Stimulated activated CD4-positive, alpha-beta T cell treated with anti-CD3 and anti-CD28 coated beads, Interleukin-15, amount 100 ng/mL, for 24 hours (primary cell): ENCODE data around the gene PKD1.

Source experiments
- DNase-seq: peaks from one replicate; pipeline ENCODE4 v3.0.0-alpha.2; 2020

The PKD1 gene

DNA sequence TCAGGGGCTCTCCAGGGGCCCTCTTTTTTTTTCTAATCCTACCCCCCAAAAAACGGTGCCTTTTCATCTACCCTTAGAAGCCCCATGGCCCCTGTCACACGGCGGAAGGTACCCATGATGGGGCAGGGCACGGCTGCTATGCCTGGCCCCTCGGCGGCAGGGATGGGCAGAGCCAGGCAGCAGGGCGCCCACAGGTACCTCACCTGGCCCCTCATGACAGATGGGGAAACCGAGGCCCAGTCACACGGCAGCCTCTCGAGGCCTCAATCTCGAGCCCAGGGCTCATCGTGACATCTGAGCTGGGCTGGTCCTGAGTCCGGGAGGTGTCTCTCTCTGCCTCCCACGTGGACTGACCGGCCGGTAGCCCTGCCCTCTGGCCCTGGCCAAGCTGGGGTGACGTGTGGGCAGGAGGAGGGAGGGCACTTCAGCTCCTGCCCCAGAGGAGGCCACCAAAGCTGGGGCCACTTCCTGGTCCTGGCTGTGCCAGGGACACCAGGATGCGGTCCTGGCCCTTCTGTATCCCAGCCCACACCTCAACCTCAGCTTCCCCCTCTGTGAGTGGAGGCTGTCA, 31.5 kb upstream of the PKD1 start:
- no peak for DNase-seq

- no peak for DNase-seq
Measured at GRCh38 chr16:2166263-2167067, 30.8 kb upstream of the PKD1 start.

DNA sequence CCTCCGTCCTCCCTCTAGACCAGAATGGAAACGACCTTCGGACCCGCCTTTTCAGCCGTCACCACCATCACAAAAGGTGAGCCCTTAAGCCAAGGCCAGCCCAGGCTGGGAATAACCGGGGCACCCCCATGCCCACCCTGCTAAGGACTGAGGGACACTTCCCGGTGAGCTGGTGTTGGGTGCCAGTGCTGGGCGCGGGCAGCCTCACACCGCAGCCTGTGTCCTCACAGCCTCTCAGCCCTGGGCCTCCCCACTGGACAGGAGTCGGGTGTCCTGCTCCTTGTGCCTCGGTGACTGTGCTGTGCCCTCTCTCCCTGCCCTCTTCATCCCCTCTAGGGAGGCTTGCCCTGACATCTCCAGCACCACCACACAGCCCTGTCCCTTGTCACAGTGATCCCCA, 30.2 kb upstream of the PKD1 start:
- no peak for DNase-seq

DNA sequence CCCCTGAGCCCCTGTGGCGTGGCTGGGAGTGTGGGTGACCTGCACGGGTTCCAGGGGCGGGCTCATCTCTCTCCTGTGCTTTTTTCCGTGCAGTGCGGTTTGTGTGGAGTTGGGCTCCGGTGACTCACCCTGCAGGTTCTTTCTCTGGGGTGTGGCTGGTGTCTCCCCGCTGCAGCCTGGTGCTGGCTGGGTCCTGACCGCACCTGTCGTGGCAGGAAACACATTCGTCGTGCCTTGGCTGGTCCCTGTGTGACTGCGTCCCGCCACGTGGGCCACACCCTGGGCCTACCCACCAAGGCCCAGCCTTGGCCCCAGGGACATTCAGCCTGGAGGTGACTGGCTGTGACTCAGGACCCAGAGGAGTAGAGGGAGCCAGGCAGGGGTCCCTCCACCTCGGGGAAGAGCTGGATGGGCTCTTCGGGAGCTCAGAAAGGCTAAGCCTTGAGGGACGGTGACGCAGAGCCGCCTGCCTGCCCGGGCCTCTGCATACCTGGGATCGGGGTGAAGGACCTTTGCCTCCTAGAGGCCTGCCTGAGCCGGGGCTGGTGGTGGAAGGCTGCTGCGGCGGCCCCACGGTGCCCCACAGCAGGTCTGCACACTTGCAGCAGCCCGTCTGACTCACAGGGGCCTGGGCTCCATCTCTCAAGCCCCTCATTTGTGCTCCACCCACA, 27.6 kb upstream of the PKD1 start:
- no peak for DNase-seq

- DNase-seq = no peak
Measured at GRCh38 chr16:2162676-2163118, 27.0 kb upstream of the PKD1 start.

DNA sequence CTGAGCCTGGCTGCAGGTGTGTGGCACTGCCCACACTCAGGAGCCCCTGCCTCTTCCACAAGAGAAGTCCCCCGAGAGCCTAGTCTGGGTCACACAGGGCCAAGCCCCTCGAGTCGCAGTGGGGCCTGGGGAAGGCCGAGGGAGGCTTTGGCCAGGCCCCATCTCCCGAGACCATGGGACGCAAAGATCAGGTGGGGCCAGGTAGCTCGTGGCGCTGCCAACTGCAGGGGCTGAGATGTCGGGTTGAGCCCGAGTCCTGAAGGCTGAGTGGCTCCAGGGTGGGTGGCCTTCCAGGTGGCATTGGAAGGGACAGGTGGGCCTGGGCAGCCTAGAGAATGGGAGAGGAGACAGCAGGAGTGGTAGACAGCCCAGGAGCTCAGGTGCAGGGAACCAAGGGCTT, 26.2 kb upstream of the PKD1 start:
- DNase-seq = no peak

- DNase-seq = no peak
Measured at GRCh38 chr16:2160915-2161551, 25.3 kb upstream of the PKD1 start.

DNA sequence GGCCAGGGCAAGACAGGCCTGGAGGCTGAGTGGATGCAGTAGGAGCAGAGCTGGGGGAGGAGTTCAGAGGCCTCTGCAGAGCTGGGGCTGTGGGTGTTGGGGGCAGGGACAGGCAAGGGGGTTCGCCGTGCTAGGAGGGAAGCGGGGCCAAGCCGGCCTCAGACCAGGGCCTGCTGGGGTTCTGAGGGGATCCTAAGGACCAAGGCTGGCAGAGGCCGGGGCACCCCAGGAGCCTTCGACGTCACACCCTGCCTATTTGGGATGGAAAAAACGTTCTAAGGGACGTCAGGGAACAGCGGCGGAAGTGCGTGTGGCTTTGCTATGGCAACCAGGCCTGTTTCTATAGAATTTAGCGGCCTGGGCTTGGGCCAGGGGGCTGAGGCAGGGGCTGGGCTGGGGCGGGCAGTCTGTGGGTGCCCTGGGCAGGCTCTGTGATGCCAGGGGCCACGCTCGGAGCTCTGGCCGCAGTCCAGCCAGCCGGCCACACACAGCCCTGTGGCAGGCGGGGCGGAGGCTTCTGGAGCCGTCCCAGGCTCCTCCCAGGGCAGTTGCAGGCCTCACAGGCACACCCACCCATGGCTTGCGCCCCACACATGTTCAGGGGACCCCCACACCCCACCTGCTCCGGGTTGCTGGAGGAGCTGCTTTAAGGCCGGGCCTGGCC, 23.6 kb upstream of the PKD1 start:
- DNase-seq = no peak

DNA sequence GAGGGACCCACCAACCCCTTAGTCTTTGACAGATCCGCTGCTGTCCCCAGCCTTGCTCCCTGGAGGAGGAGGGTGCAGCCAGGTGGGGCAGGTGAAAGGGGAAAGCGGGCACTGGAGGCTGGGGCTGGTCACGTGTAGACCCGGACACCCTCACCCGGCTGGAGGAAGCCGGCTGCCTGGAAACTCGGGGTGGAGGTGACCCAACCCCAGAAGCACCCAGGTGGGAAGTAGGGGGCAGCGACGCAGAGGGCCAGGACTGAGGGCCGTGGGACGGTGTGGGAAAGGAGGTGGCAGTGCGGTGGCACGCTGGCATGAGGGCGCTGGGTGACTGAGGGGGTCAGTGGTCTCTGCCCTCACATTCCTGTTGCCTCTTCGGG, 22.6 kb upstream of the PKD1 start:
- DNase-seq = no peak

DNA sequence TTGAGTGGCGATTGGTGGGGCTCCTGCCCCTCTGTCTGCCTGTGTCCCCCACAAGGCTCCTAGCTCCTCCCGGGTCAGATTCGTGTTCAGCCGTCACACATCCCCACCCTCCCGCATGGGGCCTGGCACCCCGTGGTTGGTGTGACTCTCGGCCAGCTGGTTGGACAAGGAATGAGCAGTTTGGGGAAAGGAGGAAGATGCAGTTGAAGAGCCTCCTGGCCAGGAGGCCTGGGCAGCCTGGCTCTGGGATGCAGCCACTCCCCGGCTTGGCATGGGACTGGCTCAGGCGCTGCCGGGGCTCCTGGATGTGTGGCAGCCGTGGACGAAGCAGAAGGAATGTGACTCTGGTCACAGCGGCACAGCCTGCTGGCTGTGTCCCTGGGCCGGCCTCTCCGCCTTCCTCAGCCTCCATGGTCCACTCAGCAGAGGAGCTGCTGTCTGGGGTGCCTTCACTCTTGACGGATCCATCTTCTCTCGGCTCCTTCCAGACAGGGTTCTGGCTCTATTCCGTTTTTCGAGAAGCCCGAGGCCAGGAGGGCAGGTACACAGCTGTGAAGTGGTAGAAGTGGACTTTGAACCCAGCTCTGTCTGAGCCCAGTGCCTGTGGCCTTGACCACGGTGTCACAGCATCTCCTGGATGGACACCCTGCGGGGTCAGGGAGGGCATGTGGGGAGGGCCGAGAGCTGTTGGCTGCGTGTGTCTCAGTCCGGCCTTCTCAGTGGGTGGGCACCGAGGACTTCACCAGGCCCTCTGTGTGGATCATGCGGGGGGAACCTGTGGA, 22.0 kb upstream of the PKD1 start:
- DNase-seq = no peak

GRCh38 chr16:2156849-2157224, 21.1 kb upstream of the PKD1 start:
- DNase-seq = no peak

- peak; percentile 36 for DNase-seq
Measured at GRCh38 chr16:2155977-2156848, 20.5 kb upstream of the PKD1 start.

DNA sequence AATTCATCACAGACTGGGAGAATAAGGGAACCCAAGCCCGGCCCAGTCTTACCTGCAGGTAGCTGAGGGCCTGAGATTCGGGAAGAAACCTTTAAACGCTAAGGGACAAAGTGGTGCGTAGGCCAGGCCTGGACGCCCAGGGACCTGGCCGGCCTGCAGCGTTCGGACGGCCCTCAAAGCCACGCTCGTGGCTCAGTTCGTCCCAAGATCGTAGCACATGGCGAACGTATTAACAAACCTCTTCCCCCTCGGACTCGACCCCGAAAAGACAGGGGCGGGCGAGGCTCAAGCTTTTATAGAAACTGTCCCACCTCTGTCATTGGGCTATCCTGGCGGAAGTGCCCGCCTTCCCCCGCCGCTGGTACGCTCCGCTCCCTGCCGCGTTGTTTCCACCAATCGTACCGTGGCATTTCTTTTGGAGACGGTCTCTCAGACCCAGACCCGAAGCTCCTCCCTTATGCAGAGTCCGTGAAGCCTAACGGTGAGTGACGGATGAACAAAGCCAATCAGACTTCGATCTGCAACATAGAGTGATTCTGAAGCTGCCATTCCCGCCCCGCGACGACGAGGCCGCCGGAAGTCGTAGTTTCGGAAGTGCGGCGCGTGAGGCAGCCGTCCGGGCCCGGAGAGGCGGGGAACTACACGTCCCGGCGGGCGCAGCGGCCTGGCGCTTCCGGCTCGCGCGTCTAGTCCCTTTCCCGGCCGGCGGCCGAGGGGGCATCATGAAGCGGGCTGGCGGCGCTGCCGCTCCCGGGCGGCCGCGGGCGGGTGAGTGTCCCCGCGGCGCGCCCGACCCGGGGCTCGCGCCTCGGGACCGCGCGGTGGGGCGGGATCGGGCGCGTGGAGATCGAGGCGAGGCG, 19.6 kb upstream of the PKD1 start, which contains the start of gene TRAF7:
Gene TRAF7, plus strand, starts transcription at position 692 of the 860 bp plus-strand sequence. CDS start 8,139 bp downstream, outside the sequence.
- DNase-seq = peak; percentile 97

DNA sequence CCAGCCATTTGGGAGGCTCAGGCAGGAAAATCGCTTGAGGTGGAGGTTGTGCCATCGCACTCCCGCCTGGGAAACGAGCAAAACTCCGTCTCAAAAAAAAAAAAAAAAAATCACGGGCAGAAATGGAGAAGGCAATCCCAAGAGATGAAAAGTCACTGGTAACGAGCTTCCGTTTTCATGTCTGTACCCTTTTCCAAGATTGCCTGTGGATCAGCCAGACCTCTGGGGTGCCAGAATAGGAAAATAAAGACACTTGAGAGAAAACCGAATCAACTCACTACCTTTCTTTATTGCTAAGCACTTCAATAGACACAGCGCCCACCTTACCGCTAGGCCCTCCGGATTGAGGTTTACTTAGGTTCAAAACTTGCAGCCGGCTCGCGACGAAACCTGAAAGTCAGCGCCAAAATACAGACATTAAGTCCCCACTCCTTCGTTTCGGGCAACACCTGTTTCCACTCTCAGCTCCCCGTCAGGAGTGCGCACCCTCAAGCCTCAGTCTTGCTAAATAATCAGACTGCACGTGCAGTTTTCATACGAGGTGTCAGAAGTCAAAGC, 18.9 kb upstream of the PKD1 start:
- peak; percentile 57 for DNase-seq

DNA sequence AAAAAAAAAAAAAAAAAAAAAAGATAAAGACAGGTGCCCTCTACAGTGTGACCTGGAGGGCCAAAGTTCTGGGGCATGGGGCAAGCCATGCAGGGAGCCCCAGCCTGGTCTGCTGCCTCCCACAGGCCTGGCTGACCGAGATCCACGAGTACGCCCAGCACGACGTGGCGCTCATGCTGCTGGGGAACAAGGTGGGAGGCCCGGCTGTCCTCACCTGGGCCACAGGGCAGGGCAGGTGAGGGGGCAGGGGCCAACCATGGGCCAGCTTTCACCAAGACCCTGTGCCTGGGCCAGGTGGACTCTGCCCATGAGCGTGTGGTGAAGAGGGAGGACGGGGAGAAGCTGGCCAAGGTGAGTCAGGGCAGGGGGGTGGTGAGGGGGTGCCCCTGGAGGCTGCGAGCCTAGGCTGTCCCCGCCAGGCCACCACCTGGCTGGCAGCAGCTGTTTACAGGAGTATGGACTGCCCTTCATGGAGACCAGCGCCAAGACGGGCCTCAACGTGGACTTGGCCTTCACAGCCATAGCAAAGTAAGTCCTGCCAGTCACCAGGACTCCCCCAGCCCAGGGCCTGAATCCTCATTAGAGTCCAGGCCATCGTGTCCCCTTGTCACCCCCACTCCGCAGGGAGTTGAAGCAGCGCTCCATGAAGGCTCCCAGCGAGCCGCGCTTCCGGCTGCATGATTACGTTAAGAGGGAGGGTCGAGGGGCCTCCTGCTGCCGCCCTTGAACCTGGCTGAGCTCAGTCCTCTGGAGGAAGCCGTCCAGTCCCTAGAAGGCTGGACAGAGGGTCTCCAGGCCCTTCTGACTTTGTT, 17.2 kb upstream of the PKD1 start:
- peak; percentile 65 for DNase-seq

DNA sequence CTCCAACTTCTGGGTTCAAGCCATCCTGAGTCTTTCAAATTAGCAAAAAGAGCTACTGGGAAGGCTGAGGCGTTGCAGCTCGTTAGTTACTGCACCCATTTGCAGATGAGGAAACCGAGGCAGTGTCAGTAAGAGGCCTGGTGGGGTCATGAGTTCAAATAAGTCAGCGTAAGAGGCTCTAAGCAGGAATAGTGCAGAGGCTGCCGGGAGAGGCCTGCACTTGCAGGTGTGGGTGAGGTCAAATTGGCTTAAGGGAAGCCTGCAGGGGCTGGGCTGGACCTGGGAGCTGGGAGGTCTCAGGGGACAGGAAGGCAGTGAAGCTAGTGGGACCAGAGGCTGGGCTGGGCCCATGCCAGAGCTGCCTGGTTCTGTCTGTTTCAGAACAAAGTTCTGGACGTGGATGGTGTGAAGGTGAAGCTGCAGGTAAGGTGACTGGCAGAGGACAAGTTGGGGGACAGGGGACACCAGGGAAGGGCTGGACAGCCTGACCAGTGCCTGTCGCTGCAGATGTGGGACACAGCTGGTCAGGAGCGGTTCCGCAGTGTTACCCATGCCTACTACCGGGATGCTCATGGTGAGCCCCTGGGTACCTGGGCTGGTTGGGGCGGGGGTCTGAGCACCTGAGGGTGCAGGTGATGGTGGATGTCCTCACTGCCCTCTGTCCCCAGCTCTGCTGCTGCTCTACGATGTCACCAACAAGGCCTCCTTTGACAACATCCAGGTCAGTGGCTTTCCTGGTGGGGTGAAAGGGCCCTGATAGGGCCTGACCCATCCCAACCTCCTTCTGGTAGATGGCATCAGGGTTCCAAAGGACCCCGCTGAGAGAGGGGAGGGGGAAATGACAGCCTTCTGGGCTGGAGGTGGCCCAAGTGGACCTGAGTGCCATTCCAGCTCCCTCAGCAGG, 15.7 kb upstream of the PKD1 start:
- peak; percentile 61 for DNase-seq

- DNase-seq = peak; percentile 72
Measured at GRCh38 chr16:2150418-2151187, 14.9 kb upstream of the PKD1 start.
